Measurements from ENCODE around the gene KRT31. TPM values are rescaled to one million over a fixed set of nuclear protein-coding genes. Genes with fewer than 3 reads are reported as not detected.
"Not testable (repeated sequence)": the region's sequence is repeated elsewhere in the genome, so short reads cannot be mapped to it uniquely, and the experiment has no call there.

KRT31 gene
- total RNA-seq, 1 donor: not detected

DNA sequence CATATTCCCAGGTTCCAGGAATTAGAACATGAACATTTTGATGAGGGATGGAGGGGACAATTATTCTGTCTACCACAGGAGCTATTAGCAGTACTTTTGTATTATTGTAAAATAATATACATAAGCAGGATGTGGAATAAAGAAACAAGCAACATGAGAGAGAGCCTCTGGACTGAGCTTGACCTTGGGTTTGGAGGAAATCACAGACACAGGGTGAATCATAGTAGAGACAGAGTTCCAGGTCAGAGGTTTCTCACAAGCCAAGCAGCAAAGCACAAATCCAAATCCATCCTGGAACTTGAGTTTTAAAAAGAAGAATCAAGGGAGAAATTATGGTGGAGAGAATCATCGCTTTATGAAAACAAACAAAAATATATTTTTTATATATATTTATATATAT, 5.1 kb downstream of the KRT31 start:
- DNase-seq (ENCODE audit: low read depth in 2 of 3, low spot score in 2 of 3): no peak

DNA sequence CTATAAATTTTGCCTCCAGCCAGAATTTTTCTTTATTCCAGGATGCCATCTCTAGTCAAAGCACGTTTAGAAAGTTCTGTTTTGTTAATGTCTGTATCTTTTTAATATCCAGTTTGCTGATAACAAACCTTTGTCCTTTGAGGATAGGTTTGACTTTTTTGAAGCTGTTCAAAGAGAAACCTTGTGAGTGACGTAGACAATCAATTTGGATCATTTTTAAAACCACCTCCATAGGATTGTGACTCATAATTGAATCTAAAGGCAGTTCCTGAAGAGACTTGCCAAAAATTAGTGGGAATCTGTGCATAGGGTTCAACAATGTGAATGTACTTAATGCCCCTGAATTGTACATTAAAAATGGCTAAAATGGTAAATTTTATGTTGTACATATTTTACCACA, 5.9 kb downstream of the KRT31 start:
- DNase-seq (ENCODE audit: low read depth in 2 of 3, low spot score in 2 of 3): no peak

DNA sequence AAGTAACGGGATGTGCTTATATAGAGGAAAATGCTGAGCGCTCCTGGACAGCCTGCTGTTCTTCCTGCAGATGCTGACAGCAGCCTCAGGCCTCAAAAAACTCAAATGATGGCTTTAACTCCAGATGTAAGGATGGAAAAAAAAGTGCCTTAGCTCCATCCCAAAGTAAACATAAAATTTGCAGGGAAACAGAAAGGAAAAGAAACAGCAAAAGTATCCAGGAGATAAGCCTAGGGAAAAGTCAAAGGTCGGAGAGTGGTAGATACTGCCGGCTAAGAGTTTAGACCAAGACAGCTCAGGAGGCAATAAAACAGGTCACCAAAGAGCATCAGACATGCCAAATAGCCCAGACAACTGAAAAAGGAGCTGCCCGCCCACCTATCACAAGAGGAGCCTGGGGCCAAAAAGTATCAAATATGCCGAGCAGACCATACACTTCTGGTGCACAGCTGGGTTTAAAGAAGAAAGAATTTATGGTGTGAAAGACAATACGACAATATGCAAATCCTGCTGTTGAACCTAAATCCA, 6.9 kb downstream of the KRT31 start:
- no peak for DNase-seq (ENCODE audit: low read depth in 2 of 3, low spot score in 2 of 3)

DNA sequence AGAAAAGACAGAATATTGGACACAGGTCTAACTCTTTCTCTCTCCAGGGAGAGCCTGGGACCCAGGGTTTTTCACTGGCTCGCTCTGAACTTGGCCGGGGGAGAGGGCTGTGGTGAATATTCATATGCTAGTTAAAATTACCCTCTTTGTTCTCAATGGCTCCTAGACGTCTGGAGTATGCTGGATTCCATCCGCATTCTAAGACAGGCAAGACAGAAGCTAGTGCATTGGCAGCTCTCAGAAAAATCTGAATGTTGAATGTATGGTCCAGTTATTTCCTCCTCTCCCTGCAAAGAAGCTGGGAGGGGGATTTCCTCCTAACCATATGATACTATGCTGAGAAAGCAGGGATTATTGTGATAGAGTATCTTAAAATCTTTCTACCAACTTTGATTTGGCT, 9.7 kb downstream of the KRT31 start:
- DNase-seq (ENCODE audit: low read depth in 2 of 3, low spot score in 2 of 3): no peak

DNA sequence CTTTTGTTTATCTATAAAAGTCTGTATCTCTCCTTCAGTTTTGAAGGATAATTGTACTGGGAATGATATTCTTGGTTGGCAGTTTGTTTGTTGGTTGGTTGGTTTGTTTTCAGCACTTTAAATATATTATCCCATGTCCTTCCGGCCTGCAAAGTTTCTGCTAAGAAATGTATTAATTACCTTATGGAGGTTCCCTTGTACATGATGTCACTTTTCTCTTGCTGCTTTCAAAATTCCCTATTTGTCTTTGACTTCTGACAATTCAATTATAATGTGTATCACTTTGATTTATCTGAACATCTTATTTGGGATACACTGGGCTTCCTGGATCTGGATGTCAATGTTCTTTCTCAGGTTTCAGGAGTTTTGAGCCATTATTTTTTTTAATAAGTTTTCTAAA, 11.2 kb downstream of the KRT31 start:
- DNase-seq (ENCODE audit: low read depth in 2 of 3, low spot score in 2 of 3): no peak

DNA sequence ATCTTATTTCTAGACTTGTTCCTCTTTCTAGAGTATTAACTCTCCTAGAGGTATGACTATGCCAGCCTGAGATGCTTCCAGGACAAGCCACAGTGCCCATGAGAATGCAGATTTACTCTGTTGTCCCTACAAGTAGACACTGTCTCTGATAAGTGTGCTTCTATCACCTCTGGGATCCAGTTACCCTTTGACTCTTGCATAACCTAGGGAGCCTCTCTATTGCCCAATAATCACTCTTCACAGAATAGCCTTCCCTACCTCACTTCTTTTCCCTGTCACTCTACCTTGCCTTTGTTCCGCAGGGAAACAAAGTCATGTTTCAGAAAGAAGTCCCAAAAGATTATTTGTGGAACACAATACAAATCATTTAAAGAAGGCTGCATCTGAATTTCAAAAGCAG, 13.7 kb downstream of the KRT31 start:
- DNase-seq (ENCODE audit: low read depth in 2 of 3, low spot score in 2 of 3): no peak

DNA sequence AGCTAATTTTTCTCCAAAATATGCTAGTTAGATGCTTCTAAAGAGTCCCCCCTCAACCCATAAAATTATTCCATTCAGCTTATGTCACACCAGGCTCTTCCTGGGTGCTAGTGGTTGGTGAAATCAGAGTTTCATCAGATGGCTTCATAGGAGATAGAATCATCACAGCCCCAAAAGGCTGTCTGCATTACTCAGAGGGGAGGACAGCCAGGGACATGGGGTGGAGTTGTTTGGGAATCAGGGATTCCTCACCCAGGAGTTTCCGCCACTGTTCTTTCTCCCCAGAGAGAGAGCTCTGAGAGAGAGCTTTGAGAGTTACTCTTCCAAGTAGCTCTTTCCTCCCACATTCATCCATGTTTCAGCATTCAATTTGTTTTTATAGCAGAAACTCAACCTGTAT, 15.0 kb downstream of the KRT31 start:
- DNase-seq (ENCODE audit: low read depth in 2 of 3, low spot score in 2 of 3): no peak

DNA sequence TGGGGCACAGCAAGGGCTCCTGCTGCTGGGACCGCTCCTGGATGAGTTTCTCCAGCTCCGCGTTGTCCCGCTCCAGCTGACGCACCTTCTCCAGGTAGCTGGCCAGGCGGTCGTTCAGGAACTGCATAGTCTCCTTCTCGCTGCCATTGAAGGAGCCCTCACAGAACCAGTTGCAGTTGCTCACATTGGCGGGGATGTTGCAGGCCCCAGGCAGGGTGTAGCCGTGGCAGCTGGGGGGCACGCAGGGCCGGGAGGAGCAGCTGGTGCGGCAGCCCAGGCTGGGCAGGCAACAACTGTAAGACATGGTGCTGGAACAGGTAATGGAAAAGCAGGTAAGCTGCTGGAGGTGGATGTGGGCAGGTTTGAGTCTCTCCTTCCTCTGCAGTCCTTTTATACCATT, 15.5 kb downstream of the KRT31 start, which contains the start of gene KRT34:
Gene KRT34 (minus strand): TSS at position 364 of the 400 bp plus-strand sequence. CDS start 60 bp downstream, at position 304.
- DNase-seq (ENCODE audit: low read depth in 2 of 3, low spot score in 2 of 3): not testable (repeated sequence)

DNA sequence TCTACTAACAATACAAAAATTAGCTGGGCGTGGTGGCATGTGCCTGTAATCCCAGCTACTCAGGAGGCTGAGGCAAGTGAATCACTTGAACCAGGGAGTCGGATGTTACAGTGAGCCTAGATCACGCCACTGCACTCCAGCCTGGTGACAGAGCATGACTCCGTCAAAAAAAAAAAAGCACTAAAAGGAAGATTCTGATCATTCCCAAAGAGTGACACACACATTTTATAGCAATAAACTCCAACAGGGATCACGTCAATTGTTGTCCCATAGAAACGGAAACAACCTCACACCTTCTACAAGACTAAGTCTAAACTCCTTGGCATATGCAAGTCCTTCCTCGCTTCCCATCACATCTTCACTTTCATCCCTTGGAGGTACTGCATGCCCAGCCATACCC, 17.3 kb downstream of the KRT31 start:
- not testable (repeated sequence) for DNase-seq (ENCODE audit: low read depth in 2 of 3, low spot score in 2 of 3)

DNA sequence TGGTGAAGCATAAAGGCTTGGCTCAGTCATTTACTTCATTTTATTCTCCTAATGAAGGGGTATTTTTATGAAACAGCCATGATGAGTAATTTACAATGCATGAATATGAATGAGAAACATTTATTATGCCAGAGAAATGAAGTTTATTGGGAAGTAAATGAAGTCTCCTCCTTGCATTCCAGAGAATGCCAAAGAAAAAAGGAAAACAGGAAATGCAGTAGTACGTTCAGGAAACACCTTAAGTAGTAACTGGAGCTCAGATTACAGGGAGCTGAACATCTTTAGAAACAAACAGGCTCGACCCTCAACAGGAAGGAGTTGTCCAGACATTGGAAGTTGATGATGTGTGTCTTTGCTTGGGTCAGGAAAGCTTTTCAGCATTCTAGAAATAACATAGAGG, 19.9 kb downstream of the KRT31 start:
- no peak for DNase-seq (ENCODE audit: low read depth in 2 of 3, low spot score in 2 of 3)

DNA sequence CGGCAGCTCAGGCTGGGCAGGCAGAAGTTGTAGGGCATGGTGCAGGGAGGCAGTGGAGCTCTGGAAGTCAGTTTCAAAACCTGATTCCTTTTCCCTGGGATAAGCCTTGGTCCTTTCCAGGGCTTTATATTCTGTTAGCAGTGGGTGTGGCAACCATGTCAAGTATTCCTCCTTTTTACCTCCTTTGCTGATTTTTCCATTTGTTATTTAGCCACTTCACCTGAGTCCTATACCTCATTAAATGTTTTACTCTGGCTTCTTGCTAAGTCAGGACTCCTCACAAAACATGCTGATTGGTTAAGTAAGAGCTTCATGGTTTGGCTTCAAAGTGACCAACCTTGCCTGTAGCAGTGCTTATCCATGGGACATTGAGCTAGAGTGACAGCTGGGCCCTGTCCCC, 27.7 kb downstream of the KRT31 start, which contains the start of gene KRT33B:
Gene KRT33B (minus strand): TSS at position 101 of the 400 bp plus-strand sequence. CDS start 63 bp downstream, at position 38.
- DNase-seq (ENCODE audit: low read depth in 2 of 3, low spot score in 2 of 3): no peak

DNA sequence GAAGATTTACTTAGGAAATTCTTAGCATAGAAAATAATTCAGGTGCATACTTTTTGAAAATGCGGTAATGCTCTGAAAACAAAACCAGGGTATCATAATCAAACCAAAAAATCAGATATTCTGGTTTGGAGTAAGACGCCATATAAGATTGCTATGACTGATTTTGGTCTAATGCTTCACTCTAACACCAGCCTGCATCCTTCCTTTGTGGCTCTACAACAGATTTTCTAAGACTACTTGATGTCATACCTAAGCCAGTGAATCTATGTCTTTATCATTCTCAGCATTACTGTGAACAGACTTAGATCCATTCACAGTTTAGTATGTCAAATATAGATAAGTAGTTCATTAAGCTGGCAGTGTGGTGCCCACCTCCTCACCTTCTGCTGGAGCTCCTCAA, 28.4 kb downstream of the KRT31 start:
- DNase-seq (ENCODE audit: low read depth in 2 of 3, low spot score in 2 of 3): no peak

DNA sequence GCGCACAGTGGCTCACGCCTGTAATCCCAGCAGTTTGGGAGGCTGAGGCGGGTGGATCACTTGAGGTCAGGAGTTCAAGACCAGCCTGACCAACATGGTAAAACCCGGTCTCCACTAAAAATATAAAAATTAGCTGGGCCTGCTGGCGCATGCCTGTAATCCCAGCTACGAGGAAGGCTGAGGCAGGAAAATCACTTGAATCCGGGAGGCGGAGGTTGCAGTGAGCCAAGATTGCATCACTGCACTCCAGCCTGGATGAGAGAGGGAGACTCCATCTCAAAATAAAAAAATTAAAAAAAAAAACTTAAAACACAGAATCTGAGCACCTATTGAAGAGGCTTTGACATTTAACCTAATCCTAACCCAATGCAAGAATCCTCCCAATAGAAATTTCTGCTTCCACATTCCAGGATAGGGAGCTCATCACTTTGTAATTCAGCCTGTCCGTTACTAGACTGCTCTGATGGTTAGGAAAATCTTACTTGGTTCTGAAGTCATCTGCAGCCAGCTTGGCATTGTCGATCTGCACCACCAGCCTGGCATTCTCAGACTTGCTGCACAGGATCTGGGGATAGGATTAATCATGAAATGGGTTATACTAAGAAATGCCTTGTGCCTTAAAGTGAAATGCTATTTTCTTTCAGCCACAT, 29.9 kb downstream of the KRT31 start:
- DNase-seq (ENCODE audit: low read depth in 2 of 3, low spot score in 2 of 3): no peak

DNA sequence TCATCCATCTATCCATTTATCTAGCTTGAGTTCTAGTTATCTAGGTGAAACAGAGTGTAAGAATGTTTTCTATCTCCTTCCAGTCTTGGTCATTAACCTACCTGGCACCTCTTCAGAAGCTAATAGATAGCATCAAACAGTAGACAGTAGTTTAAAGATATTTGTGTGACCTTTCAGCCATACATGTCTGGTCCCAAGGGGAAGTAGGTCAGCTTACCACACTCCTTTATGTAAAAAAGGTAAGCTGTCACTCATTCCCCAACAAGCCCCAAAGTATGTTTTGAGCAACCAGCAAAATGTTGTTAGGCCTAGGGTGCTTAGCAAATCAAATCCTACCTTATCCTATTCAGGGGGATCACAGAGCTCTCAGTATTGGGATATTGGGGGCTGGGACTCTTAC, 31.3 kb downstream of the KRT31 start:
- no peak for DNase-seq (ENCODE audit: low read depth in 2 of 3, low spot score in 2 of 3)

DNA sequence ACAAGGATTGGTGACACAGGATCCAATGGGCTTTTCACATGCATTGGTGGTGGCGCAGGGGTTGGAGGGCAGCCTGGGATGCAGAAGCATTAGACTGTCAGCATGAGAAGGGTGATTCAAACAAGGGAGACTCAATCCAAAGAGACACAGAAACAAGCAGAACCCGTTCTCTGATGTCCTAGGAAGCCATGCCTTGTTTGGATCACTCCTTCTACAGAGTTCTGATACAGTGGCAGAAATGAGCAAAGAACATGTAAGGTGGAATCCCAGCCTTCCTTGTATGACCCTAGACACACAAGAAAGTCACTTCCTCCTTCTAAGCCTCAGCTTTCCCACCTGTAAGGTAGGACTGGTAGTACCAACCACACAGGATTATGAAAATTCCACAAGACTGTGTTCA, 33.5 kb downstream of the KRT31 start:
- no peak for DNase-seq (ENCODE audit: low read depth in 2 of 3, low spot score in 2 of 3)

DNA sequence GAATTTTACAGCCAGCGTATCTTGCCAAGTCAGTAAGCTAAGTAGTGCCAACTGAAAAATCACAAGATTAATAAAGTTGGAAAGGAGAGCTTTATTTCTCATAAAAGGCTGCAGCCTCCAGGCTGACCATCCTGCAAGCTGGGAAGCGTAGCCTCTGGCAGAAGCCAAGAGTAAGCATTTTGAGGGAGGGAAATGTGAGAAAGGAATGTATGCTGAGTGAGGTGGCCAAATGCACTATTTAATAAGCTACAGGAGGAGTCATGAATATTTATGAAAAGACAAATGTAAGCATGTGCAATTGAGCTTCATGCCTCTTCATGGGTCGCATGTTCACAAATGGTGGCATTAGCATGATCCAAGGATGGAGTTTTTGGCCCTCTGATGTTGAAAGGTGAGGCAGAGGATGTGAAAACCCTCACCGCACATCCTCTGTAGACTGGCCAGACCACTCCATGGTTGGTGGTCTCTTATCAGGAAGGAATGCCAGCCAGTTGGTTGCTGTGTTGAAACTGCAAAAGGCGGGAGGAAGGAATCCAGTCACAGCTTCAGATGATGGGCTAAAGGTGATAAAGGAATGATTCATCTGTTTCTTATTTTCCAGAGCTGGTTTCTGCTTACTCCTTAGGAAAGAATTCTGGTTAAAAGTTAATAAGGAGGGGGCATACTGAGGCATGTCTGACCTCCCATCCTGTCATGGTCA, 37.0 kb downstream of the KRT31 start:
- no peak for DNase-seq (ENCODE audit: low read depth in 2 of 3, low spot score in 2 of 3)

DNA sequence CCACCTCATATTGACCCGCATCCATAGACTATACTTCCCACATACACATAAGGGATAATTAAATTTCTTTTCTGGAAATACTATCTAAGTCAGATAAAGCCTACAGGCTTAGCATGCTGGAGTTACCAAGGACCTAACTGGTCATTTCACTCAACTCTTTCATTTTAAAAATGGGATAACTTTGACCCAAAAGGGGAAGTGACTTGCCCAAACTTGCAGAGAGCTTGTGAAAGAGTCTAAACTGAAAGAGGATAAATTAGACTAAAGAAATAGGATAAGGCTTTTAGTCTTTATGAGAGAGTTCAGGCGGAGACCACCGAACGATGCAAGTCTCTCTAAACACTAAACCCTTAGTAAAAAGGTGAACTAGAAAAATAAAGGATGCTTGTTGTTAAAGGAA, 42.9 kb downstream of the KRT31 start:
- no peak for DNase-seq (ENCODE audit: low read depth in 2 of 3, low spot score in 2 of 3)

DNA sequence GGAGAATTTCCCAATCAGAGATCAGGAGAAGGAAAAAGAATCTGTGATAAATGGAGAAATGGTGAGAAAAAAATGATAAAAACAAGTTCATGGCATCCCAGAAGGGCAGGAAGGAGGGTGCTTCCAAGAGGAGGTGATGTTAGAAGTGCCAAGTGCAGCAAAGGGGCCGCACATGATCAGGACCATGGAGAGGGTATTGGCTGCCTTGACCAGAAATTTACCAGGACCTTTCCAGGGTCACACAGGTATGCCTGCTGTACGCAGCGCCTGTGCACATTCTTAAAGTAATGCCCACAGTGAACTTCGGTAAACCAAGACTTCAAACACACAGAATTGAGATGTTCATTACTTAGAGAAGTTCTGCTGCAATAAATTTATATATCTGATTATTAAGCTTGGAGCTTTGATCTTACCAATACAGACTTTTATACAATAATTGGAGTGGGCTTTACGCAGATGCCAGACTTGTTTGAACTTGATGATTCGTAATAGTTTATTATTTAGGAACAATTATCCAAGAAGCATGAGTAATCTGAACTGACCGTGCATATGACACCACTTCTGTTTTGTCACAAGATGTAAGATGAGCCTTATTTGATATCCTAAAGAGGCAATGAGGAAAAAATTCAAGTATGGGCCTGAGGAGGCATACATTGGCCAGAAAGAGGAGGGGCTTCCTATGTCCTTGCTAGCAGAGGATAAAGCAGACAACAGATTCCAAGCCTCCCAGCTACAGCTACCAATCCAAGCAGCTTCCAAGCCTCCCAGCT, 44.6 kb downstream of the KRT31 start:
- DNase-seq (ENCODE audit: low read depth in 2 of 3, low spot score in 2 of 3): no peak

DNA sequence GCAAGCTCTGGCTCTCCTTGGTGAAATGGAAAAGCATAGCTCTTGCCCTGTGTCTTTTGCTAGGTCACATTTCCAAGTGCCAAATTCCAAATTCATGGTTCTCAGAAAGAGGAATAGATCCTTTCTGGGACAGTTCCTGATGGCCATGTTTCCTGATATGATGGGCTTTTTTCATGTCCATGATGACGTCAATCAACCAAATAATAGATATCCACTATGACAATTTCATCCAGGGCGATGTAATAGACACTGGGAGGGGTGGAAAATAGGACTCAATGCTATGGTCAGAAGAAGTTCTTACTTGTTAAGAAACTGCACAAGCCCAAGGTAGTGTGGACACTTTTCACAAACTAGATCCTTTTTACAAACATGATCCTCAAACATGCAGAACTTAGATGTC, 46.2 kb downstream of the KRT31 start:
- DNase-seq (ENCODE audit: low read depth in 2 of 3, low spot score in 2 of 3): no peak

DNA sequence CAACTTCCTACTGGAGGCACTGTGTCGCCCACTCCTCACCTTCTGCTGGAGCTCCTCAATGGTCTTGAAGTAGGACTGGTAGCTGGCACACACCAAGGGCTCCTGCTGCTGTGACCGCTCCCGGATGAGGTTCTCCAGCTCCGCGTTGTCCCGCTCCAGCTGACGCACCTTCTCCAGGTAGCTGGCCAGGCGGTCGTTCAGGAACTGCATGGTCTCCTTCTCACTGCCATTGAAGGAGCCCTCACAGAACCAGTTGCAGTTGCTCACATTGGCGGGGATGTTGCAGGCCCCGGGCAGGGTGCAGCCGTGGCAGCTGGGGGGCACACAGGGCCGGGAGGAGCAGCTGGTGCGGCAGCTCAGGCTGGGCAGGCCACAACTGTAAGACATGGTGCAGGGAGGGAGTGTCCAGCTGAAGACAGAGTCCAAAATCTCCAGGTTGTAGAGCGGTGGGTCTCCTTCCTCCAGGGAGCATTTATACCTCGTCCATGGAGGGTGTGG, 47.0 kb downstream of the KRT31 start, which contains the start of gene KRT33A:
Gene KRT33A (minus strand): TSS at position 448 of the 498 bp plus-strand sequence. CDS start 61 bp downstream, at position 387.
- DNase-seq (ENCODE audit: low read depth in 2 of 3, low spot score in 2 of 3): not testable (repeated sequence)

Data from hematopoietic multipotent progenitor cell (in vitro differentiated cells).